HCT116 (cell line): ENCODE measurements around the gene FBXL15.

Source experiments
- CBX3 ChIP-seq: IDR thresholded peaks from 2 replicates; pipeline ENCODE4 v1.6.1; 2012; ENCODE audit warnings: low read depth
- CTCF ChIP-seq, 3 experiments: fragments of 200-600 bp in 1 of 3; sonication (generic) in 1 of 3; IDR thresholded peaks in 2 of 3; conservative IDR thresholded peaks in 1 of 3; 2 replicates each; pipeline ENCODE4 v1.5.1; 2012 to 2017; ENCODE audit warnings: low read depth in 2 of 3, low read length in 2 of 3, antibody characterized with exemption in 1 of 3, borderline replicate concordance in 1 of 3, control low read depth in 1 of 3, mild to moderate bottlenecking in 1 of 3, mixed read lengths in 1 of 3, mixed run types in 1 of 3, moderate library complexity in 1 of 3; ENCODE audit not compliant: insufficient read depth in 1 of 3
- EZH2 ChIP-seq: fragments of 200-600 bp; sonication (generic); IDR thresholded peaks from 2 replicates; pipeline ENCODE4 v1.6.1; 2017; ENCODE audit warnings: antibody characterized with exemption, mixed run types
- FOSL1 ChIP-seq: IDR thresholded peaks from 2 replicates; pipeline ENCODE4 v1.6.1; 2012; ENCODE audit warnings: low read depth
- JUND ChIP-seq: IDR thresholded peaks from 2 replicates; pipeline ENCODE4 v1.6.1; 2012
- POLR2A ChIP-seq: IDR thresholded peaks from 2 replicates; pipeline ENCODE4 v1.7.0; 2011; ENCODE audit warnings: borderline replicate concordance; ENCODE audit not compliant: insufficient read depth, insufficient read length; ENCODE audit errors: extremely low read depth
- POLR2AphosphoS5 ChIP-seq: IDR thresholded peaks from 2 replicates; pipeline ENCODE4 v1.6.1; 2011; ENCODE audit warnings: mild to moderate bottlenecking, low read depth, low read length, moderate library complexity
- SP1 ChIP-seq: IDR thresholded peaks from 2 replicates; pipeline ENCODE4 v1.6.1; 2012; ENCODE audit warnings: low read depth
- YY1 ChIP-seq: IDR thresholded peaks from 2 replicates; pipeline ENCODE4 v1.6.1; 2011; ENCODE audit warnings: low read length, low read depth, moderate library complexity, mild to moderate bottlenecking; ENCODE audit not compliant: insufficient replicate concordance; ENCODE audit errors: extremely low read depth
- TF ChIP-seq, protein P1 (sequence below): IDR thresholded peaks from 2 replicates; pipeline ENCODE4 v1.6.1; 2012

DNA sequence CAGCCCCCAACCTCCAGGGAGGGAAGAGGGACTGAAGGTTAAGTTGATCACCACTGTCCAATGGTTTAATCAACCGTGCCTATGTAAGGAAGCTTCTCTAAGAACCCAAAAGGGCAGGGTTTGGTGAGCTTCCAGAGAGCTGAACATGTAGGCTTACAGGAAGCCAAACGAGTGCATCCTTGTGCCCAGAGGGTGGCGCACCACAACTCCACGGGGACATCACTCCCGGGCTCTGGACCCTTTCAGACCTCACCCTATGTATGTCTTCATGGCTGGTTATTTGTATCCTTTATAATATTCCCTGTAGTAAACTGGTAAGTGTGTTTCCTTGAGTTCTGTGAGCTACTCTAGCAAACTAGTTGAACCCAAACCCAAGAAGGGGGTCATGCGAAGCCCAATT is 36.6 kb upstream of the FBXL15 start:
- peak; percentile 34 to 61 (median 45); a peak in 5 of 6 replicates for TF ChIP-seq CTCF (IDR thresholded peaks at IDR 0.05 in 2 of 3, conservative IDR thresholded peaks at IDR 0.05 in 1 of 3; ENCODE audit: borderline replicate concordance in 1 of 3, insufficient read depth in 1 of 3, low read depth in 2 of 3, low read length in 2 of 3)
- TF ChIP-seq SP1: no peak
- no peak for TF ChIP-seq FOSL1
- TF ChIP-seq YY1: no peak
- TF ChIP-seq, protein P1, sequence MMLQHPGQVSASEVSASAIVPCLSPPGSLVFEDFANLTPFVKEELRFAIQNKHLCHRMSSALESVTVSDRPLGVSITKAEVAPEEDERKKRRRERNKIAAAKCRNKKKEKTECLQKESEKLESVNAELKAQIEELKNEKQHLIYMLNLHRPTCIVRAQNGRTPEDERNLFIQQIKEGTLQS: no peak
- TF ChIP-seq EZH2: no peak
- no peak for TF ChIP-seq JUND
- TF ChIP-seq CBX3: no peak
- TF ChIP-seq POLR2AphosphoS5: no peak
- TF ChIP-seq POLR2A: no peak
